Measurements from ENCODE around the gene TSPAN9. TPM values are rescaled to one million over a fixed set of nuclear protein-coding genes. Genes with fewer than 3 reads are reported as not detected.

The TSPAN9 gene
- total and polyA plus RNA-seq, 2 of the 4 experiments (the other 2 are of a cell fraction) = 17.7 to 39.1 TPM

GRCh38 chr12:3167636-3168035 lies 90.5 kb downstream of the TSPAN9 start:
- dilution Hi-C loops (cut with HindIII; ENCODE audit: low sequenced_read_pairs, unreplicated experiment) = no loop called here

More at GRCh38 chr12:3167636-3168035, 90.5 kb downstream of the TSPAN9 start:
- Histone ChIP-seq H4K8ac (ENCODE audit: low read depth in 2 of 2, low read length in 2 of 2) (peak overlapping the region; percentile 41 to 63; a peak in 1 of 4 replicates), H2BK15ac (ENCODE audit: low read depth, low read length) (no peak overlapping the region), H3K18ac (ENCODE audit: low read depth, low read length) (no peak overlapping the region), H2BK120ac (ENCODE audit: low read depth, low read length) (peak overlapping the region; percentile 64), H3K9ac (ENCODE audit: low read depth, low read length) (no peak overlapping the region), H3K27me3 (ENCODE audit: control insufficient read depth, insufficient read depth, low read length) (no peaks in the 10 kb centered on the region), H2AK5ac (ENCODE audit: low read depth, low read length) (peak overlapping the region; percentile 47; the same call in 1 of the 2 replicates), H3K9me1 (ENCODE audit: insufficient read depth, low read length) (peaks cover 33% of the 10 kb centered on the region), H3K4ac (ENCODE audit: low read depth, low read length) (peak overlapping the region; percentile 57; the same call in 1 of the 2 replicates), H4K5ac (ENCODE audit: low read depth, low read length) (peak overlapping the region; percentile 22; the same call in 1 of the 2 replicates), H2AK9ac (replicated peaks; ENCODE audit: low read depth, low read length, poor library complexity) (no peak overlapping the region), H3K23ac (ENCODE audit: low read depth, low read length) (no peak overlapping the region), H3K56ac (ENCODE audit: extremely low read depth, insufficient read depth, low read length) (no peak overlapping the region), H2AFZ (replicated peaks; ENCODE audit: low read length, poor library complexity) (no peak overlapping the region), H3K4me1 (ENCODE audit: control insufficient read depth, insufficient read depth, low read length) (peaks cover 44% of the 10 kb centered on the region), H3K4me2 (ENCODE audit: low read depth, low read length) (no peak overlapping the region), H3K27ac (ENCODE audit: insufficient read depth, low read length) (peak overlapping the region; percentile 25; the same call in 1 of the 2 replicates), H4K20me1 (ENCODE audit: insufficient read depth, low read length) (no peaks in the 10 kb centered on the region), H2BK5ac (ENCODE audit: low read depth, low read length, poor library complexity, severe bottlenecking) (peak overlapping the region; percentile 69), H3K36me3 (ENCODE audit: control insufficient read depth, insufficient read depth, low read length) (no peaks in the 10 kb centered on the region), H4K91ac (ENCODE audit: insufficient read depth, low read depth, low read length) (peak overlapping the region; percentile 65; the same call in 1 of the 2 replicates), H3K4me3 (ENCODE audit: insufficient read depth, low read depth, low read length) (no peak overlapping the region), H3K14ac (replicated peaks; ENCODE audit: low read depth, low read length) (peak overlapping the region; percentile 59; the same call in 1 of the 2 replicates), H3K79me1 (ENCODE audit: low read depth in 1 of 2, low read length in 2 of 2) (peaks cover 11 to 40% of the 10 kb centered on the region in 2 experiments; a peak in 2 of 4 replicates), H3K9me3 (ENCODE audit: control insufficient read depth, insufficient read depth, low read length) (no peaks in the 10 kb centered on the region), H2BK20ac (ENCODE audit: low read depth, low read length) (no peak overlapping the region)
- no peak for ATAC-seq (ENCODE audit: low read depth)
- ChIA-PET CTCF (interaction anchor here (0.5 to 1.2 kb wide), 2 partner anchors 107 to 615 kb away, joined by 3 to 4 read pairs; no protein-coding TSS in a partner anchor), POLR2A (ENCODE audit: unreplicated experiment) (no interaction called here)
- in situ Hi-C loops (cut with MboI; ENCODE audit: low sequenced_read_pairs) = no loop called here
- DNase-seq = no peak
- BruUV-seq (replicated peaks) = no TSS peak
- intact Hi-C loops (cut with micrococcal nuclease) = no loop called here
- no CpG with 5 or more reads among the region's 3 CpGs for WGBS, 2 experiments (ENCODE audit: extremely low coverage in 2 of 2, insufficient read length in 1 of 2)
- TF ChIP-seq RCOR1 (IDR thresholded peaks at IDR 0.05; ENCODE audit: insufficient replicate concordance, low read length) (no peak), NFE2L2 (IDR thresholded peaks at IDR 0.05; ENCODE audit: low read depth, low read length) (no peak), BHLHE40 (IDR thresholded peaks at IDR 0.05; ENCODE audit: low read depth, low read length) (no peak), FOS (IDR thresholded peaks at IDR 0.05; ENCODE audit: low read depth, low read length) (no peak), CHD1 (IDR thresholded peaks at IDR 0.05; ENCODE audit: low read depth, low read length) (no peak), POLR2A (IDR thresholded peaks at IDR 0.05; ENCODE audit: low read depth, low read length) (no peak; the same call in 1 of the 2 replicates), CEBPB (IDR thresholded peaks at IDR 0.05; ENCODE audit: low read depth, low read length) (no peak), RAD21 (IDR thresholded peaks at IDR 0.05; ENCODE audit: low read length) (no peak)
